ENCODE measurements around the gene VTCN1. TPM values are rescaled to one million over a fixed set of nuclear protein-coding genes. Genes with fewer than 3 reads are reported as not detected.

The VTCN1 gene
- total RNA-seq, 1 experiment from 2014 or later, result 0.17 TPM

DNA sequence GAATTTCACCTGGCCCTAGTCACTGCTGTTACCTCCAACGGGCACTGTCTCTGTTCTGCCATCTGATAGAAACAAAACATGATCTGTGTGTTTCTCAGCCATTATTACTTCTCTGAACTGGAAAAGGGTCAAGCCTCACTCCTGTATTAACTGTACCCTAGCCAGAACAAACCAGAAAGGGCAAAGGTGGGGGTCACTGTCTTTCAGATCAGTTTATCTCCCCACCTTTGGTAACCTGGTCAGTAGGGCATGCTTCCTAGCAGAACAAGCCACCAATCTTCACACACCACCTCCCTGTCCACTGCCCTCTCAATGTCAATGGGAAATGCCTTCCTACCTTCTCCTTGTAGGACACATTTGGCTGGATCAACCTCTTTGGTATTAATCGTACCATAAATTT is 93.0 kb downstream of the VTCN1 start:
- Histone ChIP-seq H3K9me2 (ENCODE audit: insufficient read depth) (no peaks in the 10 kb centered on the region), H3K9me3 (ENCODE audit: control insufficient read depth in 1 of 2, insufficient read depth in 1 of 2, low read depth in 1 of 2, low read length in 2 of 2) (no peaks in the 10 kb centered on the region), H3K36me3 (ENCODE audit: control insufficient read depth in 1 of 2, insufficient read depth in 2 of 2, low read length in 2 of 2) (0 out of 4 replicates have a peak, but pooled peaks cover 0 to 2% of the 10 kb centered on the region in 2 experiments), H3K4me1 (ENCODE audit: control insufficient read depth in 1 of 2, insufficient read depth in 2 of 2, low read length in 2 of 2) (peaks cover 0 to 14% of the 10 kb centered on the region in 2 experiments; a peak in 1 of 4 replicates), H3K27me3 (ENCODE audit: insufficient read depth, low read length) (no peaks in the 10 kb centered on the region), H3K4me2 (ENCODE audit: low read length) (no peak overlapping the region), H3K4me3 (replicated peaks in 1 of 2; ENCODE audit: low read depth in 1 of 2, low read length in 2 of 2) (no peak overlapping the region), H2AFZ (ENCODE audit: low read depth, low read length, poor library complexity, severe bottlenecking) (no peak overlapping the region), H3K79me2 (ENCODE audit: insufficient read depth, low read length) (no peaks in the 10 kb centered on the region), H3K9ac (ENCODE audit: low read length) (no peak overlapping the region), H3K27ac (ENCODE audit: low read depth, low read length) (no peak overlapping the region), H4K20me1 (ENCODE audit: insufficient read depth) (no peaks in the 10 kb centered on the region)
- ATAC-seq (no peak), DNase-seq (ENCODE audit: low read depth, low spot score) (no peak)
- CTCF ChIA-PET, result no interaction called here
- RAD21 ChIA-PET (ENCODE audit: low non-redundant PET in 1 of 2, low total read pairs in 2 of 2, uncharacterized antibody in 2 of 2, unreplicated experiment in 2 of 2), result no interaction called here
- intact Hi-C loops (cut with micrococcal nuclease), result no loop called here
- no peak for TF ChIP-seq SIN3A (IDR thresholded peaks at IDR 0.05; ENCODE audit: low read depth)
- TF ChIP-seq ZNF274 (IDR thresholded peaks at IDR 0.05; ENCODE audit: low read depth, low read length), result no peak
- TF ChIP-seq RAD21 (IDR thresholded peaks at IDR 0.05; ENCODE audit: low read depth), result no peak
- TF ChIP-seq, protein P1, sequence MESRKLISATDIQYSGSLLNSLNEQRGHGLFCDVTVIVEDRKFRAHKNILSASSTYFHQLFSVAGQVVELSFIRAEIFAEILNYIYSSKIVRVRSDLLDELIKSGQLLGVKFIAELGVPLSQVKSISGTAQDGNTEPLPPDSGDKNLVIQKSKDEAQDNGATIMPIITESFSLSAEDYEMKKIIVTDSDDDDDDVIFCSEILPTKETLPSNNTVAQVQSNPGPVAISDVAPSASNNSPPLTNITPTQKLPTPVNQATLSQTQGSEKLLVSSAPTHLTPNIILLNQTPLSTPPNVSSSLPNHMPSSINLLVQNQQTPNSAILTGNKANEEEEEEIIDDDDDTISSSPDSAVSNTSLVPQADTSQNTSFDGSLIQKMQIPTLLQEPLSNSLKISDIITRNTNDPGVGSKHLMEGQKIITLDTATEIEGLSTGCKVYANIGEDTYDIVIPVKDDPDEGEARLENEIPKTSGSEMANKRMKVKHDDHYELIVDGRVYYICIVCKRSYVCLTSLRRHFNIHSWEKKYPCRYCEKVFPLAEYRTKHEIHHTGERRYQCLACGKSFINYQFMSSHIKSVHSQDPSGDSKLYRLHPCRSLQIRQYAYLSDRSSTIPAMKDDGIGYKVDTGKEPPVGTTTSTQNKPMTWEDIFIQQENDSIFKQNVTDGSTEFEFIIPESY (IDR thresholded peaks at IDR 0.05; ENCODE audit: extremely low read depth, insufficient replicate concordance, low read length), result no peak
- no peak for TF ChIP-seq EGR1 (IDR thresholded peaks at IDR 0.05; ENCODE audit: low read depth)
- TF ChIP-seq POLR2AphosphoS5 (IDR thresholded peaks at IDR 0.05; ENCODE audit: low read depth, low read length), result no peak
- TF ChIP-seq ELF1 (IDR thresholded peaks at IDR 0.05; ENCODE audit: borderline replicate concordance, low read depth), result no peak
- no peak for TF ChIP-seq CBX3 (IDR thresholded peaks at IDR 0.05; ENCODE audit: low read depth)
- TF ChIP-seq, protein P2, sequence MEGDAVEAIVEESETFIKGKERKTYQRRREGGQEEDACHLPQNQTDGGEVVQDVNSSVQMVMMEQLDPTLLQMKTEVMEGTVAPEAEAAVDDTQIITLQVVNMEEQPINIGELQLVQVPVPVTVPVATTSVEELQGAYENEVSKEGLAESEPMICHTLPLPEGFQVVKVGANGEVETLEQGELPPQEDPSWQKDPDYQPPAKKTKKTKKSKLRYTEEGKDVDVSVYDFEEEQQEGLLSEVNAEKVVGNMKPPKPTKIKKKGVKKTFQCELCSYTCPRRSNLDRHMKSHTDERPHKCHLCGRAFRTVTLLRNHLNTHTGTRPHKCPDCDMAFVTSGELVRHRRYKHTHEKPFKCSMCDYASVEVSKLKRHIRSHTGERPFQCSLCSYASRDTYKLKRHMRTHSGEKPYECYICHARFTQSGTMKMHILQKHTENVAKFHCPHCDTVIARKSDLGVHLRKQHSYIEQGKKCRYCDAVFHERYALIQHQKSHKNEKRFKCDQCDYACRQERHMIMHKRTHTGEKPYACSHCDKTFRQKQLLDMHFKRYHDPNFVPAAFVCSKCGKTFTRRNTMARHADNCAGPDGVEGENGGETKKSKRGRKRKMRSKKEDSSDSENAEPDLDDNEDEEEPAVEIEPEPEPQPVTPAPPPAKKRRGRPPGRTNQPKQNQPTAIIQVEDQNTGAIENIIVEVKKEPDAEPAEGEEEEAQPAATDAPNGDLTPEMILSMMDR (IDR thresholded peaks at IDR 0.05 in 2 of 3, conservative IDR thresholded peaks at IDR 0.05 in 1 of 3; ENCODE audit: borderline replicate concordance in 1 of 3, insufficient read depth in 1 of 3, low read depth in 2 of 3, low read length in 2 of 3), result no peak
- TF ChIP-seq EZH2 (IDR thresholded peaks at IDR 0.05), result no peak
- TF ChIP-seq ZFX (IDR thresholded peaks at IDR 0.05), result no peak
- TF ChIP-seq EZH2phosphoT487 (IDR thresholded peaks at IDR 0.05; ENCODE audit: borderline replicate concordance), result no peak
- no peak for TF ChIP-seq POLR2A (IDR thresholded peaks at IDR 0.05; ENCODE audit: borderline replicate concordance, extremely low read depth, insufficient read depth, insufficient read length)
- TF ChIP-seq, protein P3, sequence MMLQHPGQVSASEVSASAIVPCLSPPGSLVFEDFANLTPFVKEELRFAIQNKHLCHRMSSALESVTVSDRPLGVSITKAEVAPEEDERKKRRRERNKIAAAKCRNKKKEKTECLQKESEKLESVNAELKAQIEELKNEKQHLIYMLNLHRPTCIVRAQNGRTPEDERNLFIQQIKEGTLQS (IDR thresholded peaks at IDR 0.05), result no peak
- no peak for TF ChIP-seq TCF7L2 (IDR thresholded peaks at IDR 0.05; ENCODE audit: borderline replicate concordance, extremely low read depth, insufficient read depth, insufficient read length)
- no peak for TF ChIP-seq SP1 (IDR thresholded peaks at IDR 0.05; ENCODE audit: low read depth)
- TF ChIP-seq, protein P4, sequence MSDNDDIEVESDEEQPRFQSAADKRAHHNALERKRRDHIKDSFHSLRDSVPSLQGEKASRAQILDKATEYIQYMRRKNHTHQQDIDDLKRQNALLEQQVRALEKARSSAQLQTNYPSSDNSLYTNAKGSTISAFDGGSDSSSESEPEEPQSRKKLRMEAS (IDR thresholded peaks at IDR 0.05), result no peak
- TF ChIP-seq YY1 (IDR thresholded peaks at IDR 0.05; ENCODE audit: extremely low read depth, insufficient replicate concordance, low read depth, low read length), result no peak
- no peak for TF ChIP-seq JUND (IDR thresholded peaks at IDR 0.05)
- no peak for TF ChIP-seq CEBPB (IDR thresholded peaks at IDR 0.05; ENCODE audit: low read depth)
- POLR2A ChIA-PET, result no interaction called here
- no TSS peak for BruUV-seq (replicated peaks)
